DOHH2 (cell line): Measurements from ENCODE around the gene OR6B2.

Source experiments
- H3F3A ChIP-seq: fragments of 200-600 bp; sonication (generic), shearing (Covaris generic); 2 replicates; pipeline ENCODE4 v1.6.0; 2016; ENCODE audit warnings: antibody characterized with exemption, mild to moderate bottlenecking; ENCODE audit not compliant: control insufficient read depth, insufficient read depth
- H3K27ac ChIP-seq: fragments of 200-600 bp; sonication (generic); 2 replicates; pipeline ENCODE4 v1.5.1; 2014; ENCODE audit warnings: low read depth, mild to moderate bottlenecking, low read length, moderate library complexity
- H3K27me3 ChIP-seq: fragments of 200-600 bp; sonication (generic); 2 replicates; pipeline ENCODE4 v1.6.1; 2014; ENCODE audit warnings: mild to moderate bottlenecking, low read length, mixed read lengths; ENCODE audit not compliant: control insufficient read depth
- H3K36me3 ChIP-seq: fragments of 200-600 bp; sonication (generic); 2 replicates; pipeline ENCODE4 v1.6.1; 2014; ENCODE audit warnings: mild to moderate bottlenecking, low read length, moderate library complexity, mixed read lengths; ENCODE audit not compliant: control insufficient read depth
- H3K4me1 ChIP-seq: fragments of 200-600 bp; sonication (generic); 2 replicates; pipeline ENCODE4 v1.6.1; 2014; ENCODE audit warnings: mild to moderate bottlenecking, low read length, mixed read lengths; ENCODE audit not compliant: control insufficient read depth
- H3K4me2 ChIP-seq: fragments of 200-600 bp; sonication (generic); 2 replicates; pipeline ENCODE4 v1.6.0; 2014; ENCODE audit warnings: mild to moderate bottlenecking, low read length, moderate library complexity
- H3K4me3 ChIP-seq: fragments of 200-600 bp; sonication (generic); 2 replicates; pipeline ENCODE4 v1.5.1; 2014; ENCODE audit warnings: mild to moderate bottlenecking, low read length, mixed read lengths
- H3K79me2 ChIP-seq: fragments of 200-600 bp; sonication (generic); 2 replicates; pipeline ENCODE4 v1.6.1; 2014; ENCODE audit warnings: mild to moderate bottlenecking, low read length, mixed read lengths; ENCODE audit not compliant: control insufficient read depth
- H3K9me2 ChIP-seq: fragments of 200-600 bp; sonication (generic); replicated peaks from 2 replicates; pipeline ENCODE4 v1.6.1; 2014; ENCODE audit warnings: mild to moderate bottlenecking, low read length, mixed read lengths; ENCODE audit not compliant: control insufficient read depth
- H3K9me3 ChIP-seq: fragments of 200-600 bp; sonication (generic); 2 replicates; pipeline ENCODE4 v1.6.1; 2014; ENCODE audit warnings: antibody characterized with exemption, low read length, mixed read lengths; ENCODE audit not compliant: control insufficient read depth, insufficient read depth
- H4K20me1 ChIP-seq: fragments of 200-600 bp; sonication (generic); 2 replicates; pipeline ENCODE4 v1.6.0; 2014; ENCODE audit warnings: low read depth, mild to moderate bottlenecking, antibody characterized with exemption, low read length, moderate library complexity; ENCODE audit not compliant: control insufficient read depth, insufficient read depth
- CTCF ChIP-seq: fragments of 200-600 bp; sonication (generic); IDR thresholded peaks from one replicate; pipeline ENCODE4 v1.5.1; 2014; ENCODE audit warnings: antibody characterized with exemption, mild to moderate bottlenecking, low read depth, low read length; ENCODE audit not compliant: poor library complexity, severe bottlenecking
- EZH2phosphoT487 ChIP-seq: fragments of 200-600 bp; sonication (generic); IDR thresholded peaks from 2 replicates; pipeline ENCODE4 v1.6.1; 2017; ENCODE audit warnings: borderline replicate concordance, mild to moderate bottlenecking, antibody characterized with exemption, low read length, moderate library complexity, mixed read lengths

The OR6B2 gene

GRCh38 chr2:240074545-240074944 is 44.3 kb upstream of the OR6B2 start:
- Histone ChIP-seq H3K9me2 (no peaks in the 10 kb centered on the region), H3K4me2 (no peak overlapping the region), H3K79me2 (no peaks in the 10 kb centered on the region), H3K4me3 (no peak overlapping the region), H3K27me3 (no peaks in the 10 kb centered on the region), H3K36me3 (no peaks in the 10 kb centered on the region), H3K4me1 (no peaks in the 10 kb centered on the region), H3K27ac (no peak overlapping the region), H4K20me1 (no peaks in the 10 kb centered on the region), H3F3A (no peaks in the 10 kb centered on the region), H3K9me3 (peaks cover 11% of the 10 kb centered on the region)
- no peak for TF ChIP-seq CTCF
- TF ChIP-seq EZH2phosphoT487 = no peak

GRCh38 chr2:240070907-240071306 is 40.7 kb upstream of the OR6B2 start:
- H3K79me2 ChIP-seq = no peaks in the 10 kb centered on the region

GRCh38 chr2:240069829-240070228 is 39.6 kb upstream of the OR6B2 start:
- Histone ChIP-seq H3K4me1 (no peaks in the 10 kb centered on the region), H3K27ac (no peak overlapping the region), H3K79me2 (no peaks in the 10 kb centered on the region), H3K4me3 (no peak overlapping the region), H3K9me3 (no peaks in the 10 kb centered on the region), H3K4me2 (no peak overlapping the region), H3K27me3 (0 out of 2 replicates have a peak, but pooled peaks cover 2% of the 10 kb centered on the region), H3F3A (no peaks in the 10 kb centered on the region), H3K9me2 (no peaks in the 10 kb centered on the region), H3K36me3 (no peaks in the 10 kb centered on the region), H4K20me1 (no peaks in the 10 kb centered on the region)
- TF ChIP-seq CTCF (no peak), EZH2phosphoT487 (no peak)

More at GRCh38 chr2:240070907-240071306, 40.7 kb upstream of the OR6B2 start:
- Histone ChIP-seq H3K4me3 (no peak overlapping the region), H3F3A (no peaks in the 10 kb centered on the region), H3K27ac (no peak overlapping the region), H3K9me3 (no peaks in the 10 kb centered on the region), H3K4me2 (no peak overlapping the region), H3K9me2 (no peaks in the 10 kb centered on the region), H3K27me3 (0 out of 2 replicates have a peak, but pooled peaks cover 2% of the 10 kb centered on the region), H4K20me1 (no peaks in the 10 kb centered on the region), H3K36me3 (no peaks in the 10 kb centered on the region), H3K4me1 (no peaks in the 10 kb centered on the region)
- TF ChIP-seq EZH2phosphoT487 (no peak), CTCF (no peak)

GRCh38 chr2:240068193-240068592 is 38.0 kb upstream of the OR6B2 start:
- Histone ChIP-seq H3K27ac (no peak overlapping the region), H3F3A (no peaks in the 10 kb centered on the region), H3K27me3 (peaks cover 9% of the 10 kb centered on the region), H3K36me3 (no peaks in the 10 kb centered on the region), H3K9me2 (no peaks in the 10 kb centered on the region), H4K20me1 (no peaks in the 10 kb centered on the region), H3K4me2 (no peak overlapping the region), H3K4me1 (no peaks in the 10 kb centered on the region), H3K79me2 (no peaks in the 10 kb centered on the region), H3K9me3 (no peaks in the 10 kb centered on the region), H3K4me3 (no peak overlapping the region)
- TF ChIP-seq EZH2phosphoT487 = no peak
- TF ChIP-seq CTCF = no peak
